ENCODE measurements around the gene ACAD11.
"Not testable (repeated sequence)": the region's sequence is repeated elsewhere in the genome, so short reads cannot be mapped to it uniquely, and the experiment has no call there.

Gene ACAD11

GRCh38 chr3:132597660-132598059 lies 61.9 kb downstream of the ACAD11 start:
- DNase-seq (ENCODE audit: low spot score): no peak

- DNase-seq (ENCODE audit: low spot score): peak; percentile 55
These were observed 62.7 kb downstream of the ACAD11 start, which contains the start of gene ACKR4 for GRCh38 chr3:132596816-132597433. TSS of gene ACKR4 (plus strand) at chr3:132597270. CDS start at chr3:132600398, 3,128 bp downstream.

- peak; percentile 63 for DNase-seq (ENCODE audit: low spot score)
These were observed 63.3 kb downstream of the ACAD11 start for GRCh38 chr3:132596326-132596725.

GRCh38 chr3:132595014-132595413 lies 64.6 kb downstream of the ACAD11 start:
- DNase-seq (ENCODE audit: low spot score): peak; percentile 51

- DNase-seq (ENCODE audit: low spot score): no peak
These were observed 65.1 kb downstream of the ACAD11 start for GRCh38 chr3:132594498-132594897.

- DNase-seq (ENCODE audit: low spot score): no peak
These were observed 65.7 kb downstream of the ACAD11 start for GRCh38 chr3:132593947-132594323.

- no peak for DNase-seq (ENCODE audit: low spot score)
These were observed 66.2 kb downstream of the ACAD11 start for GRCh38 chr3:132593241-132593946.

- no peak for DNase-seq (ENCODE audit: low spot score)
These were observed 67.4 kb downstream of the ACAD11 start for GRCh38 chr3:132592216-132592615.

GRCh38 chr3:132587401-132587800 lies 72.2 kb downstream of the ACAD11 start:
- no peak for DNase-seq (ENCODE audit: low spot score)

GRCh38 chr3:132573797-132574211 lies 85.8 kb downstream of the ACAD11 start:
- no peak for DNase-seq (ENCODE audit: low spot score)

GRCh38 chr3:132570016-132570415 lies 89.6 kb downstream of the ACAD11 start:
- no peak for DNase-seq (ENCODE audit: low spot score)

GRCh38 chr3:132569580-132569979 lies 90.0 kb downstream of the ACAD11 start:
- no peak for DNase-seq (ENCODE audit: low spot score)

- no peak for DNase-seq (ENCODE audit: low spot score)
These were observed 90.5 kb downstream of the ACAD11 start for GRCh38 chr3:132569153-132569552.

- no peak for DNase-seq (ENCODE audit: low spot score)
These were observed 91.2 kb downstream of the ACAD11 start for GRCh38 chr3:132568422-132568821.

- no peak for DNase-seq (ENCODE audit: low spot score)
These were observed 95.5 kb downstream of the ACAD11 start for GRCh38 chr3:132564070-132564465.

GRCh38 chr3:132563420-132564069 lies 96.1 kb downstream of the ACAD11 start:
- DNase-seq (ENCODE audit: low spot score): no peak

GRCh38 chr3:132561003-132561402 lies 98.6 kb downstream of the ACAD11 start:
- no peak for DNase-seq (ENCODE audit: low spot score)

- no peak for DNase-seq (ENCODE audit: low spot score)
These were observed 103.0 kb downstream of the ACAD11 start for GRCh38 chr3:132556508-132557159.

- not testable (repeated sequence) for DNase-seq (ENCODE audit: low spot score)
These were observed 103.6 kb downstream of the ACAD11 start for GRCh38 chr3:132556036-132556386.

GRCh38 chr3:132555306-132556035 lies 104.1 kb downstream of the ACAD11 start:
- no peak for DNase-seq (ENCODE audit: low spot score)

- no peak for DNase-seq (ENCODE audit: low spot score)
These were observed 105.2 kb downstream of the ACAD11 start for GRCh38 chr3:132554437-132554836.

- no peak for DNase-seq (ENCODE audit: low spot score)
These were observed 105.8 kb downstream of the ACAD11 start for GRCh38 chr3:132553826-132554225.

Data from NAMALWA (cell line).